ENCODE measurements around the gene LRRC3. TPM values are rescaled to one million over a fixed set of nuclear protein-coding genes. Genes with fewer than 3 reads are reported as not detected.

The LRRC3 gene
- total RNA-seq, 3 donors from 2014 or later (not counting 1 experiment from before 2014, with no cell fraction given), result 0.36 to 0.50 (median 0.38) TPM

GRCh38 chr21:44418108-44418875, 37.0 kb upstream of the LRRC3 start:
- Histone ChIP-seq H3K4me3 (ENCODE audit: low read length) (no peak overlapping the region), H3K4me1 (ENCODE audit: control insufficient read depth, insufficient read depth, low read length) (no peaks in the 10 kb centered on the region), H3K27ac (ENCODE audit: low read length) (no peak overlapping the region), H3K9me3 (ENCODE audit: control insufficient read depth, insufficient read depth, low read length) (no peaks in the 10 kb centered on the region), H3K36me3 (ENCODE audit: control insufficient read depth, insufficient read depth, low read length) (peaks cover 8% of the 10 kb centered on the region), H3K27me3 (ENCODE audit: control insufficient read depth, insufficient read depth, low read length) (no peaks in the 10 kb centered on the region)
- TF ChIP-seq CTCF (IDR thresholded peaks at IDR 0.05), result no peak
- peak overlapping the region in 1 of 2 donors; percentile 33 for H3K27ac Mint-ChIP-seq
- peaks cover 5 to 6% of the 10 kb centered on the region in 2 donors for H3K9me3 Mint-ChIP-seq
- no peak overlapping the region for H3K4me3 Mint-ChIP-seq
- ATAC-seq (no peak), DNase-seq (no peak)
- intact Hi-C loops (cut with micrococcal nuclease), result no loop called here
- no peaks in the 10 kb centered on the region for H3K36me3 Mint-ChIP-seq
- no peaks in the 10 kb centered on the region for H3K27me3 Mint-ChIP-seq (ENCODE audit: low read depth in 2 of 2)
- 93% methylated on average over 25 of the region's 25 CpGs for WGBS (ENCODE audit: insufficient coverage)
- peaks cover 5 to 19% of the 10 kb centered on the region in 2 donors for H3K4me1 Mint-ChIP-seq

GRCh38 chr21:44418876-44419230, 36.5 kb upstream of the LRRC3 start:
- WGBS (ENCODE audit: insufficient coverage), result 97% methylated on average over 8 of the region's 8 CpGs
- intact Hi-C loops (cut with micrococcal nuclease), result no loop called here

GRCh38 chr21:44419679-44420078, 35.6 kb upstream of the LRRC3 start:
- DNase-seq (no peak), ATAC-seq (no peak)
- Histone ChIP-seq H3K9me3 (ENCODE audit: control insufficient read depth, insufficient read depth, low read length) (no peaks in the 10 kb centered on the region), H3K4me3 (ENCODE audit: low read length) (no peak overlapping the region), H3K27ac (ENCODE audit: low read length) (no peak overlapping the region), H3K27me3 (ENCODE audit: control insufficient read depth, insufficient read depth, low read length) (no peaks in the 10 kb centered on the region), H3K36me3 (ENCODE audit: control insufficient read depth, insufficient read depth, low read length) (peaks cover 4% of the 10 kb centered on the region), H3K4me1 (ENCODE audit: control insufficient read depth, insufficient read depth, low read length) (no peaks in the 10 kb centered on the region)
- peaks cover 5 to 20% of the 10 kb centered on the region in 2 donors for H3K4me1 Mint-ChIP-seq
- H3K36me3 Mint-ChIP-seq, result no peaks in the 10 kb centered on the region
- peak overlapping the region; percentile 70 to 85 for H3K27ac Mint-ChIP-seq
- WGBS (ENCODE audit: insufficient coverage), result 91% methylated on average over 3 of the region's 3 CpGs
- no peak overlapping the region for H3K4me3 Mint-ChIP-seq
- peaks cover 5 to 6% of the 10 kb centered on the region in 2 donors for H3K9me3 Mint-ChIP-seq
- intact Hi-C loops (cut with micrococcal nuclease), result no loop called here
- no peaks in the 10 kb centered on the region for H3K27me3 Mint-ChIP-seq (ENCODE audit: low read depth in 2 of 2)
- no peak for TF ChIP-seq CTCF (IDR thresholded peaks at IDR 0.05)

More at GRCh38 chr21:44418876-44419230, 36.5 kb upstream of the LRRC3 start:
- Histone ChIP-seq H3K9me3 (ENCODE audit: control insufficient read depth, insufficient read depth, low read length) (no peaks in the 10 kb centered on the region), H3K36me3 (ENCODE audit: control insufficient read depth, insufficient read depth, low read length) (peaks cover 7% of the 10 kb centered on the region), H3K27me3 (ENCODE audit: control insufficient read depth, insufficient read depth, low read length) (no peaks in the 10 kb centered on the region), H3K27ac (ENCODE audit: low read length) (no peak overlapping the region), H3K4me1 (ENCODE audit: control insufficient read depth, insufficient read depth, low read length) (no peaks in the 10 kb centered on the region), H3K4me3 (ENCODE audit: low read length) (no peak overlapping the region)
- ATAC-seq (no peak), DNase-seq (no peak)
- Mint-ChIP-seq H3K4me1 (peaks cover 5 to 20% of the 10 kb centered on the region in 2 donors), H3K27me3 (ENCODE audit: low read depth in 2 of 2) (no peaks in the 10 kb centered on the region), H3K4me3 (no peak overlapping the region), H3K36me3 (no peaks in the 10 kb centered on the region), H3K9me3 (peaks cover 5 to 6% of the 10 kb centered on the region in 2 donors), H3K27ac (peak overlapping the region; percentile 70 to 85)
- no peak for TF ChIP-seq CTCF (IDR thresholded peaks at IDR 0.05)

Measured in natural killer cell (primary cell).